ENCODE data around the gene BRIP1. TPM values are rescaled to one million over a fixed set of nuclear protein-coding genes. Genes with fewer than 3 reads are reported as not detected.

BRIP1 gene
- total and polyA plus RNA-seq, 10 of the 15 experiments (the other 5 are each of a cell fraction or from before 2014, with no cell fraction given): 4.0 to 24.2 (median 12.8) TPM

DNA sequence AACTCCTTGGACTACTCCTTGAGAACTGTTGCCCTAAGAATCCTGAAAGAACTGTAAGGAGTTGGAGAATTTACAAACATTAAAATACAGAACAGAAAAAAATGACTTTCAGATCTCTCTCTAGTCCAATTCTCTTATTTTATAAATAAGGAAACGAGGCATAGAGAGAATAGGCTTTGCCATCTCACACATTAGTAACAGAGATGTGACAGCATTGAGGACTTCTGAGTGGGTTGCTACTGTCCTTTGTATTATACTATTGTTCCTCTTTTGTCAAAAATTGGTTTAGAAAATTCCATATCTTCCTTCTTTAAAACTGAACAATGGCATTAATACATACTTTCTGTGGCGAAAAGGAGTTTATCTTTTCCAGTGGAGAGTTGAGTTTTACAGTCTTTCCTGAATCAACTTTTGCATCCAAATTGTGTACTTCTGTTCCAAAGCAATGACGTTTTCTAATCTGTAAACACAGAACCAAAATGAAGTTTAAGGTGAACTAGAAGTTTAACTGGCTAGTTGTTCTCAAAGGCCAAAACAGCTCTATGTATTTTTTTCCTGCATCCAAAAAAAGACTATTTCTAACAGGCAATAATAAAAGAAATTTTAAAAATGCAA lies 16.5 kb downstream of the BRIP1 start (continued):
- TF ChIP-seq, protein P1, sequence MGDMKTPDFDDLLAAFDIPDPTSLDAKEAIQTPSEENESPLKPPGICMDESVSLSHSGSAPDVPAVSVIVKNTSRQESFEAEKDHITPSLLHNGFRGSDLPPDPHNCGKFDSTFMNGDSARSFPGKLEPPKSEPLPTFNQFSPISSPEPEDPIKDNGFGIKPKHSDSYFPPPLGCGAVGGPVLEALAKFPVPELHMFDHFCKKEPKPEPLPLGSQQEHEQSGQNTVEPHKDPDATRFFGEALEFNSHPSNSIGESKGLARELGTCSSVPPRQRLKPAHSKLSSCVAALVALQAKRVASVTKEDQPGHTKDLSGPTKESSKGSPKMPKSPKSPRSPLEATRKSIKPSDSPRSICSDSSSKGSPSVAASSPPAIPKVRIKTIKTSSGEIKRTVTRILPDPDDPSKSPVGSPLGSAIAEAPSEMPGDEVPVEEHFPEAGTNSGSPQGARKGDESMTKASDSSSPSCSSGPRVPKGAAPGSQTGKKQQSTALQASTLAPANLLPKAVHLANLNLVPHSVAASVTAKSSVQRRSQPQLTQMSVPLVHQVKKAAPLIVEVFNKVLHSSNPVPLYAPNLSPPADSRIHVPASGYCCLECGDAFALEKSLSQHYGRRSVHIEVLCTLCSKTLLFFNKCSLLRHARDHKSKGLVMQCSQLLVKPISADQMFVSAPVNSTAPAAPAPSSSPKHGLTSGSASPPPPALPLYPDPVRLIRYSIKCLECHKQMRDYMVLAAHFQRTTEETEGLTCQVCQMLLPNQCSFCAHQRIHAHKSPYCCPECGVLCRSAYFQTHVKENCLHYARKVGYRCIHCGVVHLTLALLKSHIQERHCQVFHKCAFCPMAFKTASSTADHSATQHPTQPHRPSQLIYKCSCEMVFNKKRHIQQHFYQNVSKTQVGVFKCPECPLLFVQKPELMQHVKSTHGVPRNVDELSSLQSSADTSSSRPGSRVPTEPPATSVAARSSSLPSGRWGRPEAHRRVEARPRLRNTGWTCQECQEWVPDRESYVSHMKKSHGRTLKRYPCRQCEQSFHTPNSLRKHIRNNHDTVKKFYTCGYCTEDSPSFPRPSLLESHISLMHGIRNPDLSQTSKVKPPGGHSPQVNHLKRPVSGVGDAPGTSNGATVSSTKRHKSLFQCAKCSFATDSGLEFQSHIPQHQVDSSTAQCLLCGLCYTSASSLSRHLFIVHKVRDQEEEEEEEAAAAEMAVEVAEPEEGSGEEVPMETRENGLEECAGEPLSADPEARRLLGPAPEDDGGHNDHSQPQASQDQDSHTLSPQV (IDR thresholded peaks at IDR 0.05): no peak

DNA sequence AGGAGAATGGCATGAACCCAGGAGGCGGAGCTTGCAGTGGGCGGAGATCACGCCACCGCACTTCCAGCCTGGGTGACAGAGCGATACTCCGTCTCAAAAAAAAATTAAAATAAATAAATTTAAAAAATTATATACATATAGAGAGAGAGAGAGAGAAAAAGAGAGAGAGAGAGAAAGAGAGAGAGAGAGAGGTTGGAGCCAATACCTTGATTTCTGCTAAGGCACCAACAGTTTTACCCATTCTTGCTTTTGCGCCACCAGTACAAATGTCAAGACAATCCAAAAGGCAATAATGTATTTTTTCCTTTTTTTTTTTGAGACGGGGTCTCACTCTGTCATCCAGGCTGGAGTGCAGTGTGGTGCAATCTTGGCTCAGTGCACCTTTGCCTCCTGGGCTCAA lies 17.2 kb downstream of the BRIP1 start:
- RAD21 ChIA-PET (ENCODE audit: unreplicated experiment): interaction anchor here (7.8 kb wide), 1 partner anchor 263 kb away, joined by 57 read pairs; no protein-coding TSS in a partner anchor
- Histone ChIP-seq H3K27ac (ENCODE audit: control insufficient read depth, insufficient read depth) (no peak overlapping the region), H3K4me1 (ENCODE audit: control insufficient read depth, insufficient read depth, low read length) (no peaks in the 10 kb centered on the region), H3K79me2 (ENCODE audit: control insufficient read depth, insufficient read depth, low read length) (no peaks in the 10 kb centered on the region), H3K9me3 (replicated peaks; ENCODE audit: control insufficient read depth, insufficient read depth, low read length) (no peaks in the 10 kb centered on the region), H3K4me3 (no peak overlapping the region), H3K36me3 (ENCODE audit: control insufficient read depth in 2 of 2, insufficient read depth in 2 of 2, low read length in 1 of 2) (peaks cover 4 to 12% of the 10 kb centered on the region in 2 experiments), H2AFZ (ENCODE audit: control insufficient read depth, low read depth, low read length) (no peak overlapping the region), H3K9ac (ENCODE audit: control insufficient read depth, insufficient read depth, low read length) (no peak overlapping the region), H4K20me1 (ENCODE audit: control insufficient read depth, insufficient read depth) (no peaks in the 10 kb centered on the region), H3K27me3 (replicated peaks in 1 of 2; ENCODE audit: control insufficient read depth in 2 of 2, insufficient read depth in 2 of 2, low read length in 1 of 2) (no peaks in the 10 kb centered on the region), H3K4me2 (ENCODE audit: control insufficient read depth, insufficient read depth) (no peak overlapping the region)
- no peak for ATAC-seq
- in situ Hi-C loops (cut with MboI) (no loop called here), intact Hi-C loops (cut with micrococcal nuclease; ENCODE audit: unreplicated experiment) (no loop called here)
- no peak for DNase-seq (ENCODE audit: low read depth, low spot score)
- no peak for FAIRE-seq
- WGBS (ENCODE audit: insufficient coverage, insufficient replicate concordance, low lambda C conversion rate, missing lambda C conversion rate): 98% methylated on average over 8 of the region's 8 CpGs
- POLR2A ChIA-PET: no interaction called here
- no TSS peak for BruUV-seq (replicated peaks)
- SMC1A ChIA-PET (ENCODE audit: uncharacterized antibody, unreplicated experiment): interaction anchor here (1.0 to 2.2 kb wide), 4 partner anchors 16 to 263 kb away, joined by 3 to 8 read pairs (median 4); no protein-coding TSS in a partner anchor
- CTCF ChIA-PET: interaction anchor here (2.3 kb wide), 1 partner anchor 10 kb away, joined by 11 read pairs; no protein-coding TSS in a partner anchor
- TF ChIP-seq TCF7 (IDR thresholded peaks at IDR 0.05; ENCODE audit: borderline replicate concordance) (no peak), FOXK2 (IDR thresholded peaks at IDR 0.05) (no peak), SUPT20H (IDR thresholded peaks at IDR 0.05; ENCODE audit: borderline replicate concordance, control insufficient read depth, low read depth, low read length) (no peak)
